Memory B cell (primary cell): ENCODE measurements around the gene AP3S2.
"Not testable (repeated sequence)": the region's sequence is repeated elsewhere in the genome, so short reads cannot be mapped to it uniquely, and the experiment has no call there.

ENCODE experiments used
- ATAC-seq: fragments of 150-1000 bp; cut with Tn5 transposase; 2 replicates; pipeline ENCODE4 v1.10.0; 2021; ENCODE audit warnings: low read depth, mild to moderate bottlenecking, moderate library complexity
- DNase-seq, 2 donors: peaks; one replicate each; pipeline ENCODE4 v3.0.0; 2022; ENCODE audit warnings: low spot score in 2 of 2
- H3K27ac Mint-ChIP-seq: one replicate; pipeline ENCODE4 v1.8.0; 2022; ENCODE audit warnings: mild to moderate bottlenecking, moderate library complexity, mixed read lengths
- H3K27me3 Mint-ChIP-seq: one replicate; pipeline ENCODE4 v1.8.0; 2022; ENCODE audit warnings: mixed read lengths
- H3K36me3 Mint-ChIP-seq: one replicate; pipeline ENCODE4 v1.8.0; 2022; ENCODE audit warnings: mild to moderate bottlenecking, mixed read lengths
- H3K4me1 Mint-ChIP-seq: one replicate; pipeline ENCODE4 v1.8.0; 2022; ENCODE audit warnings: mixed read lengths
- H3K4me3 Mint-ChIP-seq: one replicate; pipeline ENCODE4 v1.8.0; 2022; ENCODE audit warnings: mild to moderate bottlenecking, moderate library complexity, mixed read lengths
- H3K9me3 Mint-ChIP-seq: one replicate; pipeline ENCODE4 v1.8.0; 2022; ENCODE audit warnings: mixed read lengths

The AP3S2 gene

GRCh38 chr15:89790661-89791060, 103.1 kb downstream of the AP3S2 start:
- no peak for DNase-seq
- no peak for ATAC-seq
- H3K9me3 Mint-ChIP-seq, result peaks cover 7% of the 10 kb centered on the region
- H3K36me3 Mint-ChIP-seq, result peaks cover 2% of the 10 kb centered on the region
- H3K4me1 Mint-ChIP-seq, result no peaks in the 10 kb centered on the region
- no peak overlapping the region for H3K27ac Mint-ChIP-seq
- peaks cover 3% of the 10 kb centered on the region for H3K27me3 Mint-ChIP-seq
- no peak overlapping the region for H3K4me3 Mint-ChIP-seq

- Mint-ChIP-seq H3K36me3 (peaks cover 2% of the 10 kb centered on the region), H3K4me1 (no peaks in the 10 kb centered on the region), H3K27ac (no peak overlapping the region), H3K27me3 (peaks cover 3% of the 10 kb centered on the region), H3K9me3 (peaks cover 5% of the 10 kb centered on the region), H3K4me3 (no peak overlapping the region)
- DNase-seq (no peak), ATAC-seq (no peak)
These were observed 103.6 kb downstream of the AP3S2 start for GRCh38 chr15:89790206-89790605.

- not testable (repeated sequence) for H3K4me3 Mint-ChIP-seq, H3K27ac Mint-ChIP-seq, ATAC-seq, H3K9me3 Mint-ChIP-seq, DNase-seq, H3K27me3 Mint-ChIP-seq, H3K4me1 Mint-ChIP-seq, H3K36me3 Mint-ChIP-seq
These were observed 105.2 kb downstream of the AP3S2 start for GRCh38 chr15:89788585-89788984.

- H3K27me3 Mint-ChIP-seq, result peaks cover 3% of the 10 kb centered on the region
- peaks cover 8% of the 10 kb centered on the region for H3K4me1 Mint-ChIP-seq
- no peak for ATAC-seq
- DNase-seq, result no peak
- H3K27ac Mint-ChIP-seq, result no peak overlapping the region
- H3K9me3 Mint-ChIP-seq, result peaks cover 3% of the 10 kb centered on the region
- peaks cover 2% of the 10 kb centered on the region for H3K36me3 Mint-ChIP-seq
- H3K4me3 Mint-ChIP-seq, result no peak overlapping the region
These were observed 105.8 kb downstream of the AP3S2 start for GRCh38 chr15:89787944-89788343.

GRCh38 chr15:89785774-89786140, 108.0 kb downstream of the AP3S2 start:
- H3K4me1 Mint-ChIP-seq, result peaks cover 19% of the 10 kb centered on the region
- H3K9me3 Mint-ChIP-seq, result peaks cover 3% of the 10 kb centered on the region
- no peak overlapping the region for H3K27ac Mint-ChIP-seq
- ATAC-seq (no peak), DNase-seq (no peak)
- H3K27me3 Mint-ChIP-seq, result peaks cover 4% of the 10 kb centered on the region
- no peak overlapping the region for H3K4me3 Mint-ChIP-seq
- H3K36me3 Mint-ChIP-seq, result peaks cover 2% of the 10 kb centered on the region

GRCh38 chr15:89785064-89785773, 108.6 kb downstream of the AP3S2 start:
- Mint-ChIP-seq H3K4me3 (no peak overlapping the region), H3K9me3 (peaks cover 3% of the 10 kb centered on the region), H3K27me3 (peaks cover 4% of the 10 kb centered on the region), H3K36me3 (peaks cover 2% of the 10 kb centered on the region), H3K27ac (no peak overlapping the region), H3K4me1 (peaks cover 25% of the 10 kb centered on the region)
- DNase-seq (no peak), ATAC-seq (no peak)

- ATAC-seq, result no peak
- Mint-ChIP-seq H3K9me3 (peaks cover 3% of the 10 kb centered on the region), H3K27me3 (peaks cover 3% of the 10 kb centered on the region), H3K4me1 (peaks cover 26% of the 10 kb centered on the region), H3K27ac (no peak overlapping the region), H3K36me3 (peaks cover 2% of the 10 kb centered on the region), H3K4me3 (no peak overlapping the region)
- DNase-seq, result no peak
These were observed 109.2 kb downstream of the AP3S2 start for GRCh38 chr15:89784686-89784960.

- DNase-seq, result no peak
- Mint-ChIP-seq H3K27ac (no peak overlapping the region), H3K4me1 (peaks cover 26% of the 10 kb centered on the region), H3K4me3 (peak overlapping the region; percentile 4), H3K36me3 (peaks cover 2% of the 10 kb centered on the region), H3K9me3 (peaks cover 3% of the 10 kb centered on the region), H3K27me3 (peaks cover 3% of the 10 kb centered on the region)
- no peak for ATAC-seq
These were observed 109.7 kb downstream of the AP3S2 start for GRCh38 chr15:89783861-89784685.

GRCh38 chr15:89783111-89783860, 110.5 kb downstream of the AP3S2 start:
- DNase-seq (no peak), ATAC-seq (no peak)
- Mint-ChIP-seq H3K36me3 (peaks cover 2% of the 10 kb centered on the region), H3K27ac (peak overlapping the region; percentile 12), H3K27me3 (peaks cover 4% of the 10 kb centered on the region), H3K4me1 (peaks cover 26% of the 10 kb centered on the region), H3K9me3 (peaks cover 3% of the 10 kb centered on the region), H3K4me3 (no peak overlapping the region)

GRCh38 chr15:89782619-89782950, 111.2 kb downstream of the AP3S2 start:
- DNase-seq, H3K36me3 Mint-ChIP-seq, H3K9me3 Mint-ChIP-seq, H3K4me3 Mint-ChIP-seq, H3K27ac Mint-ChIP-seq, ATAC-seq, H3K27me3 Mint-ChIP-seq: not testable (repeated sequence)
- peaks cover 26% of the 10 kb centered on the region for H3K4me1 Mint-ChIP-seq

GRCh38 chr15:89781891-89782618, 111.7 kb downstream of the AP3S2 start:
- Mint-ChIP-seq H3K36me3 (no peaks in the 10 kb centered on the region), H3K27ac (no peak overlapping the region), H3K4me1 (peaks cover 26% of the 10 kb centered on the region), H3K9me3 (no peaks in the 10 kb centered on the region), H3K27me3 (peaks cover 6% of the 10 kb centered on the region), H3K4me3 (no peak overlapping the region)
- no peak for DNase-seq
- peak; percentile 76 for ATAC-seq

- H3K27ac Mint-ChIP-seq, result no peak overlapping the region
- no peaks in the 10 kb centered on the region for H3K36me3 Mint-ChIP-seq
These were observed 112.7 kb downstream of the AP3S2 start for GRCh38 chr15:89781055-89781454.

GRCh38 chr15:89780601-89781000, 113.2 kb downstream of the AP3S2 start:
- H3K36me3 Mint-ChIP-seq, result no peaks in the 10 kb centered on the region
- DNase-seq (no peak), ATAC-seq (no peak)
- peaks cover 6% of the 10 kb centered on the region for H3K27me3 Mint-ChIP-seq
- H3K4me3 Mint-ChIP-seq, result peak overlapping the region; percentile 37
- no peak overlapping the region for H3K27ac Mint-ChIP-seq
- H3K4me1 Mint-ChIP-seq, result peaks cover 26% of the 10 kb centered on the region
- H3K9me3 Mint-ChIP-seq, result no peaks in the 10 kb centered on the region

More at GRCh38 chr15:89781055-89781454, 112.7 kb downstream of the AP3S2 start:
- Mint-ChIP-seq H3K9me3 (no peaks in the 10 kb centered on the region), H3K4me1 (peaks cover 26% of the 10 kb centered on the region), H3K4me3 (peak overlapping the region; percentile 2), H3K27me3 (peaks cover 6% of the 10 kb centered on the region)
- ATAC-seq, result peak; percentile 59
- no peak for DNase-seq
